Activated naive CD4-positive, alpha-beta T cell (primary cell): ENCODE data around the gene MRE11.

Experiments
- DNase-seq, 4 experiments: peaks; one replicate each; lab custom pipeline; 2025; lab: John Stamatoyannopoulos, UW

MRE11 gene

GRCh38 chr11:94493281-94494125 lies at the start of gene MRE11, which contains the start of gene ANKRD49:
TSS of gene MRE11 (minus strand) at chr11:94493844. CDS start at chr11:94492801, 1,043 bp downstream.
TSS of gene ANKRD49 (plus strand) at chr11:94493984. CDS start at chr11:94496694, 2,710 bp downstream.
- peak; percentile 78 to 93 (median 84) for DNase-seq

GRCh38 chr11:94539420-94539819 lies 45.8 kb upstream of the MRE11 start:
- DNase-seq, result no peak

GRCh38 chr11:94537031-94537600 lies 43.5 kb upstream of the MRE11 start:
- DNase-seq, result no peak

GRCh38 chr11:94536386-94536785 lies 42.7 kb upstream of the MRE11 start:
- DNase-seq, result no peak

- DNase-seq, result no peak
Measured at GRCh38 chr11:94533696-94534630, 40.3 kb upstream of the MRE11 start.

- no peak for DNase-seq
Measured at GRCh38 chr11:94533206-94533605, 39.6 kb upstream of the MRE11 start.

GRCh38 chr11:94532211-94532610 lies 38.6 kb upstream of the MRE11 start:
- DNase-seq, result no peak

GRCh38 chr11:94528551-94528950 lies 34.9 kb upstream of the MRE11 start:
- no peak for DNase-seq

GRCh38 chr11:94526645-94527438 lies 33.2 kb upstream of the MRE11 start:
- no peak for DNase-seq

GRCh38 chr11:94525546-94526324 lies 32.1 kb upstream of the MRE11 start:
- no peak for DNase-seq

- no peak for DNase-seq
Measured at GRCh38 chr11:94524341-94524740, 30.7 kb upstream of the MRE11 start.

- no peak for DNase-seq
Measured at GRCh38 chr11:94521684-94522083, 28.0 kb upstream of the MRE11 start.

GRCh38 chr11:94519478-94520084 lies 25.9 kb upstream of the MRE11 start:
- no peak for DNase-seq

- no peak for DNase-seq
Measured at GRCh38 chr11:94518300-94518699, 24.7 kb upstream of the MRE11 start.

GRCh38 chr11:94516725-94517124 lies 23.1 kb upstream of the MRE11 start:
- DNase-seq, result no peak

GRCh38 chr11:94515398-94515797 lies 21.8 kb upstream of the MRE11 start:
- no peak for DNase-seq

- no peak for DNase-seq
Measured at GRCh38 chr11:94513091-94513490, 19.4 kb upstream of the MRE11 start.

GRCh38 chr11:94511932-94512781 lies 18.5 kb upstream of the MRE11 start, which contains the start of gene C11orf97:
TSS of gene C11orf97 (plus strand) at chr11:94512461. CDS start at chr11:94512529, 68 bp downstream.
- peak in 2 of 4 experiments; percentile 22 to 36 for DNase-seq

- DNase-seq, result no peak
Measured at GRCh38 chr11:94507485-94507884, 13.8 kb upstream of the MRE11 start.
